ENCODE data around the gene OR56A4. TPM values are rescaled to one million over a fixed set of nuclear protein-coding genes. Genes with fewer than 3 reads are reported as not detected.

Gene OR56A4
- total RNA-seq, 1 experiment from 2014 or later: not detected

GRCh38 chr11:6025056-6025455 lies 18.3 kb upstream of the OR56A4 start:
- POLR2A ChIA-PET (ENCODE audit: unreplicated experiment): no interaction called here
- no TSS peak for BruUV-seq (replicated peaks)
- Histone ChIP-seq H4K20me1 (ENCODE audit: insufficient read depth) (no peaks in the 10 kb centered on the region), H3K4me3 (no peak overlapping the region), H3K9me2 (ENCODE audit: insufficient read depth) (no peaks in the 10 kb centered on the region), H3F3A (ENCODE audit: insufficient read depth, low read depth) (no peaks in the 10 kb centered on the region), H3K4me1 (replicated peaks; ENCODE audit: insufficient read depth) (no peaks in the 10 kb centered on the region), H3K79me2 (ENCODE audit: low read depth) (no peaks in the 10 kb centered on the region), H3K27ac (no peak overlapping the region), H2AFZ (no peak overlapping the region), H3K36me3 (ENCODE audit: low read depth) (no peaks in the 10 kb centered on the region), H3K9me3 (ENCODE audit: insufficient read depth, low read depth) (no peaks in the 10 kb centered on the region), H3K27me3 (ENCODE audit: insufficient read depth, low read depth) (no peaks in the 10 kb centered on the region), H3K4me2 (no peak overlapping the region)
- no peak for DNase-seq
- intact Hi-C loops (cut with micrococcal nuclease; ENCODE audit: unreplicated experiment): no loop called here
- TF ChIP-seq CTCF (conservative IDR thresholded peaks at IDR 0.05) (no peak), EZH2 (IDR thresholded peaks at IDR 0.05; ENCODE audit: low read depth) (no peak)
- CTCF ChIA-PET: no interaction called here

- POLR2A ChIA-PET (ENCODE audit: unreplicated experiment): no interaction called here
- CTCF ChIA-PET: no interaction called here
- BruUV-seq (replicated peaks): no TSS peak
- no peak overlapping the region for H2AFZ ChIP-seq
- no peak overlapping the region for H3K4me3 ChIP-seq
- no peaks in the 10 kb centered on the region for H3K9me3 ChIP-seq (ENCODE audit: insufficient read depth, low read depth)
- H3K4me1 ChIP-seq (replicated peaks; ENCODE audit: insufficient read depth): no peaks in the 10 kb centered on the region
- H3K4me2 ChIP-seq: no peak overlapping the region
- H3K27me3 ChIP-seq (ENCODE audit: insufficient read depth, low read depth): no peaks in the 10 kb centered on the region
- no peaks in the 10 kb centered on the region for H4K20me1 ChIP-seq (ENCODE audit: insufficient read depth)
- H3F3A ChIP-seq (ENCODE audit: insufficient read depth, low read depth): no peaks in the 10 kb centered on the region
- peak; percentile 49 for TF ChIP-seq CTCF (conservative IDR thresholded peaks at IDR 0.05)
- TF ChIP-seq EZH2 (IDR thresholded peaks at IDR 0.05; ENCODE audit: low read depth): no peak
- H3K27ac ChIP-seq: no peak overlapping the region
- DNase-seq: no peak
- intact Hi-C loops (cut with micrococcal nuclease; ENCODE audit: unreplicated experiment): loop anchor here (1.0 kb wide), 1 partner anchor 330 kb away; no protein-coding TSS in a partner anchor
- H3K79me2 ChIP-seq (ENCODE audit: low read depth): no peaks in the 10 kb centered on the region
- no peaks in the 10 kb centered on the region for H3K36me3 ChIP-seq (ENCODE audit: low read depth)
- H3K9me2 ChIP-seq (ENCODE audit: insufficient read depth): no peaks in the 10 kb centered on the region
These were observed 16.2 kb upstream of the OR56A4 start for GRCh38 chr11:6022956-6023355.

GRCh38 chr11:6013042-6013441 lies 6.3 kb upstream of the OR56A4 start:
- no peak for DNase-seq
- no peaks in the 10 kb centered on the region for H3K9me3 ChIP-seq (ENCODE audit: insufficient read depth, low read depth)
- no peak for TF ChIP-seq EZH2 (IDR thresholded peaks at IDR 0.05; ENCODE audit: low read depth)
- intact Hi-C loops (cut with micrococcal nuclease; ENCODE audit: unreplicated experiment): no loop called here
- H3K4me1 ChIP-seq (replicated peaks; ENCODE audit: insufficient read depth): no peaks in the 10 kb centered on the region
- H3K36me3 ChIP-seq (ENCODE audit: low read depth): no peaks in the 10 kb centered on the region
- no peaks in the 10 kb centered on the region for H3K27me3 ChIP-seq (ENCODE audit: insufficient read depth, low read depth)
- POLR2A ChIA-PET (ENCODE audit: unreplicated experiment): no interaction called here
- no peaks in the 10 kb centered on the region for H3K79me2 ChIP-seq (ENCODE audit: low read depth)
- H3K9me2 ChIP-seq (ENCODE audit: insufficient read depth): no peaks in the 10 kb centered on the region
- H2AFZ ChIP-seq: no peak overlapping the region
- H3K4me3 ChIP-seq: no peak overlapping the region
- CTCF ChIA-PET: no interaction called here
- H3K4me2 ChIP-seq: no peak overlapping the region
- no peaks in the 10 kb centered on the region for H3F3A ChIP-seq (ENCODE audit: insufficient read depth, low read depth)
- H4K20me1 ChIP-seq (ENCODE audit: insufficient read depth): no peaks in the 10 kb centered on the region
- no peak overlapping the region for H3K27ac ChIP-seq
- no TSS peak for BruUV-seq (replicated peaks)

- H3K4me2 ChIP-seq: no peak overlapping the region
- H3K36me3 ChIP-seq (ENCODE audit: low read depth): no peaks in the 10 kb centered on the region
- no peaks in the 10 kb centered on the region for H3F3A ChIP-seq (ENCODE audit: insufficient read depth, low read depth)
- no peak overlapping the region for H3K27ac ChIP-seq
- H3K4me1 ChIP-seq (replicated peaks; ENCODE audit: insufficient read depth): no peaks in the 10 kb centered on the region
- TF ChIP-seq CTCF (conservative IDR thresholded peaks at IDR 0.05): no peak
- TF ChIP-seq EZH2 (IDR thresholded peaks at IDR 0.05; ENCODE audit: low read depth): no peak
- H3K27me3 ChIP-seq (ENCODE audit: insufficient read depth, low read depth): no peaks in the 10 kb centered on the region
- no peak overlapping the region for H2AFZ ChIP-seq
- no peaks in the 10 kb centered on the region for H3K9me2 ChIP-seq (ENCODE audit: insufficient read depth)
- no TSS peak for BruUV-seq (replicated peaks)
- intact Hi-C loops (cut with micrococcal nuclease; ENCODE audit: unreplicated experiment): no loop called here
- DNase-seq: no peak
- H3K9me3 ChIP-seq (ENCODE audit: insufficient read depth, low read depth): no peaks in the 10 kb centered on the region
- ChIA-PET CTCF (no interaction called here), POLR2A (ENCODE audit: unreplicated experiment) (no interaction called here)
- H3K79me2 ChIP-seq (ENCODE audit: low read depth): no peaks in the 10 kb centered on the region
- no peak overlapping the region for H3K4me3 ChIP-seq
- H4K20me1 ChIP-seq (ENCODE audit: insufficient read depth): no peaks in the 10 kb centered on the region
These were observed 5.4 kb upstream of the OR56A4 start for GRCh38 chr11:6012035-6012668.

Data from PC-9 (cell line).